Skin epidermis (tissue), 12 donors: Measurements from ENCODE around the gene MSANTD1.

Experiments
- H3K27ac ChIP-seq, 21 experiments: fragments of 200-600 bp; sonication (generic) in 11 of 21; one replicate each; pipeline ENCODE4 v1.5.0; 2020; ENCODE audit warnings: mild to moderate bottlenecking in 3 of 21, inconsistent platforms in 2 of 21, moderate library complexity in 2 of 21
- H3K4me3 ChIP-seq, 7 experiments: fragments of 200-600 bp; sonication (generic) in 2 of 7; one replicate each; pipeline ENCODE4 v1.5.0; 2020; ENCODE audit warnings: inconsistent platforms in 2 of 7, mild to moderate bottlenecking in 2 of 7, moderate library complexity in 1 of 7

Gene MSANTD1

DNA sequence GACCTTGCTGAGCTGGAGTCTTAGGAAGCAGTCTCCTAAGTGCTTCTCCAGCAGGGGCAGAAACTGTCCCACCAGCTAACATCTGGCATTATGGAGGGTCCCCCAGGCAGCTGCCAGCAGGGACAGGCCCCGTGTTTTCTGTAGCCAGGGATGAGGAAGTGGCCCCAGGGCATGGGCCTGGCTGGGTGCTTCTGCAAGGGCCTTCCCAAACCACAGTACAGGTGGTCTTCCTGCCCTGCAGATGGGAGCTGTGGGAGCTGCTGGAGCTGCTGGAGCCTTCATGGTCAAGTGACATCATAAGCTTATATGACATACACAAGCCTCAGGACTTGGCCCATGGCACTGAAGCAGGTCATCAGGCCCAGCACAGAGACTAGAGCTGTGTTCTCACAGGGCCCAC is 5.0 kb upstream of the MSANTD1 start:
- H3K27ac ChIP-seq: no peak overlapping the region
- no peak overlapping the region for H3K4me3 ChIP-seq

DNA sequence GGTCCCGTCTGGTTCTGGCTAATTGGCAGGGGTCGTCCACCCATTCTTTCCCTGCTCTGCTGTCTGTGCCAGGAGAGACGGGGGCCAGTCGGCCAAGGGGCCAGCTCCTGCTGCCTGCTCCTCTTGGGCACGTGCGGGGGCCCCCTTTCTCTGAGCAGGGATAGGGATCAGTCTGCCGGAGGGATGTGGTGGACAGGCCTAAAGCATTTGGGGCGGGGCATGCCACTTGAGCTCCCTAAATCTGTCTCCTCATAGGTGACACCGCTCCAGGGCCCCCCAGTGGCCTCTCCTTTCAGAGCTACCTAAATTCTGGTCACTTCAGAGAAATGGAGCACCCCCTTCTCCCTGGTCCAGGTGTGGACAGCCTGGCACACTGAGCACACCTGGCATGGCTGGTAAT is 4.2 kb upstream of the MSANTD1 start:
- no peak overlapping the region for H3K4me3 ChIP-seq
- H3K27ac ChIP-seq: no peak overlapping the region

DNA sequence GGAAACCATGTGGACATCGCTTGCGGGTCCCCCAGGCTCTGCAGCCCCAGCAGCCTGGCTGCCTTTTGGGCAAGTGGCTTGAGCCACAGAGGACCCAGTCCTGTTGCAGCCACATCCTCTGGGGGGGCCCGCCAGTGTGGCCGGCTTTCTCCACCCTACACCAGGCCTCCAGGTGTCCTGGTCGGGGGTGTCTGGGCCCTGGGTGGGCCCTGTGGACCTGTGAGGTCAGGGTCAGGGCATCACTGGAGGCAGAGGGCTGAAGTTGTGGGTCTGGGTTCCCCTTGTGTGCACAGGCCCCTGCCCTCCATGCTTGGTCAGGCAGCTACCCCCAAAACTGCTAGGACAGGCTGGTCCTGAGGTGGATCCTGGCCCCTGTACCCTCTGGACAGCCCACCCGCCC is 3.3 kb upstream of the MSANTD1 start:
- H3K4me3 ChIP-seq: no peak overlapping the region
- H3K27ac ChIP-seq: no peak overlapping the region

DNA sequence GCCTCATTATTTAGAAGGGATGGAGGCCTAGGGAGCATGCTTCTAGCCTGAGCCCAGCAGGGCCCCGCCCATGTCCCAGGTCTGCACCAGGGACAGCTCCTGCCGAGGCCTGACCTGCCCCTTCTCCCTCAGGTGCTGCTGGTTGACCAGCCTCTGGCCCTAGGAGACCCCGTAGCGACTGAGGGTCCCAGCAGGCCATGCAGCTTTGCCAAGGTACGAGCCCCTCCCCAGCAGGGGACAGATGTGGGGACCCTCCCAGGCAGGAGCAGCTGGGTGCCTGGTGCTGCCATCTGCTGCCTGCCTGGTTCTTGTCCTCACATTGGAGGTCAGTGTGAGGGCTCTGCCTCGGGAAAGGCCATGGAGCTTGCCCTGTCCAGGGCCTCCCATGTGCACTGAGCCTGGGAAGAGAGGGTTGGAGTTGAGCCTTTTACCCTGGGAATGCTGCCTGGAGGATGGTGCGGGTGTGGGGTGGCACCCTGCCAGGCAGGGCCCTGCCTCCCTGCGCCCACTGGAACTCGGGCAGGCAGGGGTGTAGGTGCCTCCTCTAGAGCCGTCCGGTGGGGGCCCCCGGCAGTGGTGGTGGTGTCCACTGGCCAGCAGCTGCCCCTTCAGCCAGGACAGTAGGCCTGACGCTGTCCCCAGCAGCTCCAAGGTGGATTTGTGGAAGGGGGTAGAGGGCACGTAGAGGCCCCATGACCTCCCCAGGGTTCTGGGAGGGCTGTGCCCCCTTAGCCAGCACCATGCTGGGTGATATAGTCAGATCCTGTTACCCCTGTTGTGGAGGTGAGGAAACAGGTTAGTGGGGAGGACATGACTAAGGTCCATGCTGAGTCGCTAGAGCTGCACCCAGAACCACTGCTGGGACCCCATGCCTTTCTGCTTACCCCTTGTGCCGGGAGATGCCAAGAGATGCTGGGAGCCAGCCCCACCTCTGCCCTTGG is 2.2 kb upstream of the MSANTD1 start:
- no peak overlapping the region for H3K27ac ChIP-seq

DNA sequence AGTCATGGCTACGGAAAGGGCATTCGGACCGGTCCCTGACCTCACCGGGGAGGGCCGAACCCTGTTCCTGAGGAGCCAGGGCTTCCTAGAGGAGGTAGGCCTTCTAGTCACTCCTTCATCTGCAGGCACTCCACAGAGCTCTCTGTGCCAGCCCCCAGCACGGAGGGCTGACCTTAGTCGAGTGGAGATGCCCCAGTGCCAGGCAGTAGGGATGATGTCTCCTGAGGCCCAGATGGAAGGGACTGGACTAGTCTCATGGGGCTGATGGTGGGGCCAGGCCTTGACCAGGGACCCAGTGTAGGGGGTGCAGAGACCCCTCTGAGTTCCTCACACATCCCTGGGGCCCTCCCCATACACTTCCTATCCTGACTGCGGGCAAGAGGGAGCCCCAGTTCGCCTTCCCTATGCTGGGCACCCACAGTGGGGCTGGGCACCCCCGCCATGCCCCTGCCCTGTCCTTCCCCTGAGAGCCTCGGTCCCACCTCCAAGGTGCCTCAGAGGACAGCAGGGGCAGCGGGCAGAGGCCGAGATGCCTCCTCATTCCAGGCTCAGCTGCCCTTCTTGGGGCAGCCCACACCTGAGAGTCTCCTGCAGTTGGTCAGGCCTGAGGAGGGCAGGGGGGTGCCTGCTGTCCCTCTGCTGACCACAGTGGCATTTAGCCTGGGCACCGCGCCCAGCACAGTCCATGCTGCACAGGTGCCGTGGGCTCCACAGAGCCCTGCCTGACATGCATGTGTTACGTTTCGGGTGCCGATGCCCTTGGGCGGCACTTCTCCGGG is 1.4 kb upstream of the MSANTD1 start:
- H3K4me3 ChIP-seq: no peak overlapping the region
- H3K27ac ChIP-seq: no peak overlapping the region

More for the DNA sequence above, 2.2 kb upstream of the MSANTD1 start:
- no peak overlapping the region for H3K4me3 ChIP-seq

DNA sequence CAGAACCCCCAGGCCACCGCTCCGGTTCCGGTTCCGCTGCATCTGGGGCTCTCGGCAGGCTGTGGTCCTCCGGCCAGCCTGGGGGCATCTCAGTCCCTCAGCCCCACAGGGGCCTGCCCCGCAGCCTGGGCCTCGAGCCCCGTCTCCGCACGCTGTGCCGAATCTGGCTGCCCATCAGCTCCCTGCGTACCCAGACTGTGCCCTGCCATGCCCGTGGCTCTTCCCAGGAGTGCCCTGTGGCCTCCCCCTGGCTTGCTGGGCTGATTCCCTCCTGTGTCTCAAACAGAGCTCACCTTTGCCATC is 830 bp upstream of the MSANTD1 start:
- Histone ChIP-seq H3K27ac (no peak overlapping the region), H3K4me3 (no peak overlapping the region)

DNA sequence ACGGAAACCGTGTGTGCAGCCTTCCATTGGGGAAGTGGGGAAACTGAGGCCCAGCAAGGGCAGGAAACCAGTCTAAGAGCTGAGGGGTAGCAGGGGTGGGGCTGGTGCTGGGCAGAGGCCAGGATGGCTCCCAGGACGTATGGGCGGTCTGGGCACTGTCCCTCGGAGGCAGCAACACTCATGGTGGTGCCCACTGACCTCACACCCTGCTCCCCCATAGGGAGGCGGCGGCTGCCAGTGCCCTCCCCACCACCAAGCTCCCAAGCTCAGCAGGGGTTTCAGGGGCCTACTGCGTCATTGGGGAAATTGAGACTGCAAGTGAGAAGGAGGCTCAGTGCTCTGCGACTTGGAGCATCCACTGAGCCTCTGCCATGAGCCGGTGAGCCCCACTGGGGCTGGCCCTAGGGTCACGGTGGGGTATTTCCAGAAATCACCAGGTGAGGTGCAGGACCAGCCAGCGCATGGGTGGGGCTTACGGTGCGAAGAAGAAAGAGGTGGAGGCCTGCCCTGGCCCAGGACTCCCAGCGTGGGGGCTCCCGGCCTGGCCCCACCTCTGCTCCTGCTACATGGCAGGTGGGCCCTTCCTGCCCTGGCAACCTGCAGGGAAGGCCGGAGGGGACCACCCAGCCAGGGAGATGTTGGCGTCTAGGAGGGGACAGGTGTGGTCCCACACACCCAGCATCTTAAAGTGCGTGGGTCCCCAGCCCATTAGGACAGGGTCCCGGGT is 915 bp downstream of the MSANTD1 start:
- Histone ChIP-seq H3K4me3 (no peak overlapping the region), H3K27ac (no peak overlapping the region)

DNA sequence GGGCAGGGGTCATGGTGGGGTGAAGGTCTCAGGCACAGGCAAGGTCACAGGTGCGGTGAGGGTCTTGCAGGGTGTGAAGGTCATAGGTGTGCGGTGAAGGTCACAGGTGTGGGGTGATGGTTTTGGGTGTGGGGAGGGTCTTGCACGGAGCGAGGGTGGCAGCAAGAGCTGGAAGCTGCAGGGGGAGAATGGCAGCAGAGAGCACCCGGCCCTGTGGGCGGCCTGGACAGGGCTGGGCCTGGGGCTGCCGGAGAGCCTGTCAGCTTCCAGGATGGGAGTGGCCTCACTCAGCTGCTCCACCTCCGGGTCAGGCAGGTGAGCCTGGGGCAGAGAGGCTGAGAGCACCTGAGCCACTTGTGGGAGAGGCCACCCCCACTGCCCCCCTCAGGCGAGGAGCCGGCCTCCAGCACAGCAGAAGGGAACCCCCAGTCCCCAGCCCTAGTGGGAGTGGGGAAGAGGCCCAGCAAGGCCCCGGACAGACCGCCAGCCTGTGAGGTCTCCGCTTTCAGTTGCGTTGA is 1.5 kb downstream of the MSANTD1 start:
- H3K27ac ChIP-seq: no peak overlapping the region
- no peak overlapping the region for H3K4me3 ChIP-seq

DNA sequence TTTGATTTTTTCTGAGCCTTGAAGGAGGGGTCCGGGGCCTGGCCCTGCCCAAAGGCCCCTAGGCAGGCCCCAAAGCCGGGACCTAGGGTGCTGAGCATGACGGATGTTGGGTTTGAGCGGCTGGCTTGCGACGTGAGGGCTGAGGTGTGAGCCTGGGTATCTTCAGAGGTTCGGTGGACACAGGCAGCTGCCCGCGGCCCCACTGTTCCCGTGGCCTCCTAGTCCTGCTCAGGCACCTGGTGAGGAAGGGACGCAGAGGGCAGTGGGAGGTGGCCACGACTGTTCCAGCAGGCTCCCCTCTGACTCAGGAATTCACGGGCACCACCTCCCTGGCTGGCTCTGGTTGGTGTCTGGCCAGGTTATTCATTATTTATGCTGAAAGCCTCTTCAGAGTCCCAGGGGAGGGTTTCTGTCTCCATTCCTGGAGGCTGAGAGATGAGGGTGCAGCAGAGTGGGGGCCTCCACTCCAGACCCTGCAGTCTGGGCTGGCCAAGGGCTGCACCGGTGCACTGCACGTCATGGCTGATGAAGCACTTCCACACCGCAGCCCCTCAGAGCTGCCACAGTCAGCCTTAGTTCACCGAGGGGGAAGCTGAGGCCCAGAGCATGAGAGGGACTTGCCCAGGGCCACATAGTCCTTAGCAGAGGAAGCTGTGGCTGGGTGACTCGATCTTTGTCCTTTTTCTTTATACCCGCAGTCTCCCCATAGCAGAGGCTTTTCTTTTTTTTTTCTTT is 2.2 kb downstream of the MSANTD1 start:
- H3K4me3 ChIP-seq: no peak overlapping the region
- no peak overlapping the region for H3K27ac ChIP-seq

DNA sequence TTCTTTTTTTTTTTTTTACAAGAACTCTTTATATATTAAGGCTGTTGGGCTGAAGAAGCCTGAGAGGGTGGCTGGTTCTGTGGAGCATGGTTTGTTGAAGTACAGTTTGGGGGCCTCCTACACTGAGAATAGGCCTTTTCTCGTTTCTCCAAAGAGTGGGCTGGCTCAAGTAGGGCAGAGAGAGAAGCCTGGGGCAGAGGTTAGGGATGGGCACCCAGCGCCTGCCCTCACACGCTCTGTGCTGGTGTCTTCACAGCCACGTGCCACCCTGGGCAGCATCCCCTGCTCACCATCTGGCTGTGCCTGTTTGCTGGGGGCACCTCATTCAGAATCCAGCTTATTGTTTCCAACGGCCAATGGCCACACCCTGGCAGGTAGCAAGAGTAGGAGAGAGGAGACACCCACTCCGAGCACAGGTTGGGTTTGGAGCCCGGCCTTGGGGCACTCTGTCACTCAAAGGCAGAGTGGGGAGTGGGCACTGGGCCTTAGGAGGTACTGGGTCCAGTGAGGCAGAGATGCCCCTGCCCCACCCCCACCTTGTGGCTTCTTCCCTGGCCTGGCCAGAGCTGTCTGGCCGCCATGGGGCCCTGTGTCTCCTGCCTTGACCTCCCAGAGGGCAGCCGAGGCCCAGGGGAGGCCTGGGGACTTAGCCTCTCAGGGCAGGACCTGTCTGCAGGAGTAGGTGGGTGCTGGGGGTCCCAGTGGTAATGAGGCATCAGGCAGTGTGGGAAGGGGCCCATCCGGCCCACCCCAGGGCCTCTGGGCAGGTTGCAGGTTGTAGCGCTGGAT is 2.9 kb downstream of the MSANTD1 start:
- Histone ChIP-seq H3K4me3 (no peak overlapping the region), H3K27ac (no peak overlapping the region)

DNA sequence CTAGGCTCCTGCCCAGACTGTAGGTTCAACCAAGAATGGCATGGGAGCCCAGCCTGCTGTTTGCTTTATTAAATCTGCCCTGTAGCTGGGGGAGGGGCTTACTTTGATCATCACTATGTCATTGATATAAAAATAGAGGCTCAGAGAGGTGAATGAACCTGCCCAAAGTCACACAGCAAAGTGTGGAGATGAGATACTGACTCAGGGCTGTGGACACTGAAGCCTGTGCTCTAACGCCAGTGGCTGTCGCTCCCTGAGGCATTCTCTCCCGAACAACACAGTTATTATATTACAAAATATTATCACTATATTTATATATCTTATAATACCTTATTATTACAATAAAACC is 3.5 kb downstream of the MSANTD1 start:
- Histone ChIP-seq H3K4me3 (no peak overlapping the region), H3K27ac (no peak overlapping the region)

DNA sequence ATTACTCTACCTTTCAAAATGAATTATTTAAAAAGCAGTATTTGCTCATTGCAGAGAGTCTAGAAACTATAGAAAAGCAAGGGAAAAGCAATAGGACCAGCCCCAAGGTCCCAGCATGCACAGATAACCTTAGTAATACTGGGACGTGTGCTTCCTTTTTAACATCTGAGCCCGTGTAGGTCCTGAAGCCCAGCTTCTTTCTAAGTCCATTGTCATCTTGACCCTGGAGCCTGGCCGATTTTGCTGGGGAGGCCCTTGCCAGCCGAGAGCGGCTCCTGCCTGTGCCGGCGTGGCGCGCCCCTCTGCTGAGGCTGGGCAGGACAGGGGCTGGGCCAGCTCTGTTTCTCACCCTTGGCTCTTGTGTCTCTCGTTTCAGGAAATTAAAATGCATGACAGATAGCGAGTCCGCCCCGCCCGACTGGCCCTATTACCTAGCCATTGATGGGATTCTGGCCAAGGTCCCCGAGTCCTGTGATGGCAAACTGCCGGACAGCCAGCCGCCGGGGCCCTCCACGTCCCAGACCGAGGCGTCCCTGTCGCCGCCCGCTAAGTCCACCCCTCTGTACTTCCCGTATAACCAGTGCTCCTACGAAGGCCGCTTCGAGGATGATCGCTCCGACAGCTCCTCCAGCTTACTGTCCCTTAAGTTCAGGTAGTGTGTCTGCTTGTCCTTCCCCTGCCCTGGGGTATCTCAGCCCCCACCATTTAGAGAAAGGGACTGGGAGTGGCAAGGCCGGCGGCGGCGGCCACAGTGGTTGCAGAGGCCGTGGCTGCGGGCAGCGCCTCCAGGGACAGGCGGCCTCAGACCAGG is 4.1 kb downstream of the MSANTD1 start:
- Histone ChIP-seq H3K4me3 (no peak overlapping the region), H3K27ac (no peak overlapping the region)

DNA sequence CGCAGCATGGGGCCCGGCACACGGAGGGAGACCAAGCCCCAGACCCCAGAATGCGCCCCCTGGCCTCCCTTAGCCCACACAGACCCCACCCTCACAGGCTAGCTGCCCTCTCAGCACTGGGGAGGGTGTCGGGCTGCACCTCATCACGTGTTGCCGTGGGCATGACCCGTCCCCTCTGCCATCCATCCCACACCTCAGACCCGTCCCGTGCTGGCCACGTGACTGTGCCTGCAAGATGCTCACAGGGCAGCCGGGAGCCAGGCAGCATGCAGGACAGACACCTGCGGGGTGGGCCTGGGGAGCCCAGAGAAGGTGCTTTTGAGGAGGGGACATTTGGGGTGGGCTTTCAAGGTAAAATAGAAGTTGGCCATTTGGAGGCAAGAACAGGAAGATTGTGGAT is 4.8 kb downstream of the MSANTD1 start:
- Histone ChIP-seq H3K27ac (no peak overlapping the region), H3K4me3 (no peak overlapping the region)

DNA sequence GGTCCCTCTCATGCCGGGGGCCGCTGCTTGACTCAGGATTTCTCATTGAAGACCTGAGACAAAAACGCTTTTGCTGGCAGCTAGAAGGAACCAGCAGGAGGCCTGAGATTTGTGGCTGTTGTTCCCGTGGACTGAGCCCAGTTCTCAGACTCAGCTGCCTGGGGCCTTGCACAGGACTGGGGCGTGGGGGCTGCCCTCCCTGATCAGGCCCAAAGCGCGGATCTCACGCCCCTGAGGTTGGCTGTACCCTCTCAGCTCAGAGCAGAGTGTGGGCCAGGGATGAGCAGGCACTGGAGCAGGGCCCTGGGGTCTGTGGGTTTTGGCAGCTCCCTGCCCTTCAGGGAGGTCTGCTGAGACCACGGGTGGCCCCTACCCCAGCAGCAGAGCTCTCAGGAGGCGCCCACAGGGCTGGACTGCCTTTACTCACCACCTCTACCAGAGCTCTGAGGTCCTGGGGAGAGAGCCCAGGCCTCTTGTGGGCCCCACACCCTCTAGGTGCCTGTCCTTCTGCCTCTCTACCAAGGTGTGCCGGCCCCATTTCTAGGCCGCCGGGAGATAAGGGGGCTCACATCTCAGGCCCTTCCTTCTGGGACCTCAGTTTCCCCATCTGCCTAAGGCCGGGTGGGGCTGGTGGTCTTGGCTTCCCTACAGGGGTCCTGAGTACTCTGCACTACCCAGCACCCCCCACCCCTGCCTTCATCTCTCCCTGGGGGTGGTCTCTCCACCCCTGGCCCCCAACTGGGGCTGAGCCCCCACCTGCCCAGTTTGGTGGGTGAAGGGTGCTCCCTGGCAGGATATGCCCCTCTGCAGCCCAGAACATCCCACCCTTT is 5.6 kb downstream of the MSANTD1 start:
- no peak overlapping the region for H3K4me3 ChIP-seq
- no peak overlapping the region for H3K27ac ChIP-seq

DNA sequence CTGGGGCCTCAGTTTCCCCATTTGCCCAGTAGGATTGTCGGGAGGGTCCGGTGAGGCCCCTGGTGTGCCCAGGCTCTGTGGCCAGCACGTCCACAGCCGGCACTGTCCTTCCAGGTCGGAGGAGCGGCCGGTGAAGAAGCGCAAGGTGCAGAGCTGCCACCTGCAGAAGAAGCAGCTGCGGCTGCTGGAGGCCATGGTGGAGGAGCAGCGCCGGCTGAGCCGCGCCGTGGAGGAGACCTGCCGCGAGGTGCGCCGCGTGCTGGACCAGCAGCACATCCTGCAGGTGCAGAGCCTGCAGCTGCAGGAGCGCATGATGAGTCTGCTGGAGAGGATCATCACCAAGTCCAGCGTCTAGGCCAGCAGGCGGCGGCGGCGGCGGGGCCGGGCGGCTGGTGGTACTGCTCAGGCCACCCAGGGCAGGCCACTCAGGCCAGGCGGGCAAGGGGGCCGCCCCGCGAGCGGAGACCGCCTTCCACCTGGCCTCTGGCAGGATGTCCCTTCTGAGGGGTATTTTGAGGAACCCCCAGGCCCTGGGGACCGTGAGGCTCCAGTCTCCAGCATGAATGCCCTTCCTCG is 6.7 kb downstream of the MSANTD1 start:
- Histone ChIP-seq H3K4me3 (no peak overlapping the region), H3K27ac (no peak overlapping the region)

DNA sequence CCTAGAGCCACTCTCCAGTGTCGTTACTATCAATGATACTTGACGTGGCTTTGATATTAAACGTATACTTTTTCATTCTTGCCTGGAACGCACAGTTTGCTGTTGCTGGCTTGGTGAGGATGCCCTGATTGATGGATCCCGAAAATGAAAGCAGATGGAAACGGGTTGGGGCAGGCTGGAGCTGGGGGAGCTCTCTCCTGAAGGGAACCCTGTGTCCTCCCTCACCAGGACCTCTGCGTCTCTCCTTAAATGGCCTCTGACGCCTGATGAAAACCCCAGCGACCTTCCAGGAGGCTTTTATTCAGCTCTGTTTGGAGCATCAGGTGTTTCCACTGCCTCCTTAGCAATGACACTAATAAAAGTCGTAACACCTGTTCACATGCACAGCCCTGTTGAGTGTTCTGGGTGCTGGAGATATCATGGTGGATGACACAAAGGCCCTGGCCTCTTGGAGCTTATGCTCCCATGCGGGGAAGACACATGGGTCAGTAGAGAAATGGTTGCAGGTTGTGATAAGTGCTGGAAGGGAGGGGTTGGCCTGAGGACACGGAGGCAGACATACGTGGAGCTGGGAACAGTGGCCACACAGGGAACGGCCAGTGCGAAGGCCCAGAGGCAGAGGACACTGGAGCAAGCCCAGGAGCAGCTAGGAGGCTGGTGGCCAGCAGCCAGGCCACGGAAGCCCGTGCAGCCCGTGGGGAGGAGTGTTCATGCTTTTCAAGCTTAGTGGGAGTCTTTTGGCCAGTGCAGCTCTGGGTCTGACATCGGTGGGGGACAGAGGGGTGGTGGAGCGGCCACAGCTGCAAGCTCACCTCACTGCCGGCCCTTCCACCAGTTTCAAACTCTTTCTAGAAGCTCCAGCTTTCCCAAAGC is 7.5 kb downstream of the MSANTD1 start:
- Histone ChIP-seq H3K4me3 (no peak overlapping the region), H3K27ac (no peak overlapping the region)
